HFFc6 (cell line): ENCODE measurements around the gene IQSEC3. TPM values are rescaled to one million over a fixed set of nuclear protein-coding genes. Genes with fewer than 3 reads are reported as not detected.
"Not testable (repeated sequence)": the region's sequence is repeated elsewhere in the genome, so short reads cannot be mapped to it uniquely, and the experiment has no call there.

Source experiments
- DNase-seq: peaks from one replicate; pipeline ENCODE4 v3.0.0-alpha.2; 2018
- H3K27ac Mint-ChIP-seq: 2 replicates; pipeline ENCODE4 v1.8.0; 2020; ENCODE audit warnings: mild to moderate bottlenecking, mixed read lengths
- H3K27me3 Mint-ChIP-seq: 2 replicates; pipeline ENCODE4 v1.8.0; 2021; ENCODE audit warnings: mild to moderate bottlenecking, moderate library complexity, mixed read lengths; ENCODE audit not compliant: insufficient read depth
- H3K36me3 Mint-ChIP-seq: 2 replicates; pipeline ENCODE4 v1.8.0; 2021; ENCODE audit warnings: low read depth, mixed read lengths
- H3K4me1 Mint-ChIP-seq: 2 replicates; pipeline ENCODE4 v1.8.0; 2020; ENCODE audit warnings: low read depth, mixed read lengths
- H3K4me3 Mint-ChIP-seq: 2 replicates; pipeline ENCODE4 v1.8.0; 2020; ENCODE audit warnings: mild to moderate bottlenecking, moderate library complexity, mixed read lengths
- H3K9me3 Mint-ChIP-seq: 2 replicates; pipeline ENCODE4 v1.8.0; 2020; ENCODE audit warnings: mild to moderate bottlenecking, mixed read lengths
- total RNA-seq, 6 experiments: library from RNA; stranded (reverse); fragmentation: NEBNext Ultra II Directional; extraction: Animal tissue kit (Norgen Biotek cat#: 25700); gene quantifications; 2 replicates in 1 of 6; 3 replicates in 5 of 6; pipeline ENCODE4 v1.2.3, GENCODE V29; 2021
- TF ChIP-seq, protein P1 (sequence below): fragments of 200-600 bp; sonication (generic); IDR thresholded peaks from 2 replicates; pipeline ENCODE4 v1.5.0; 2021; ENCODE audit warnings: antibody characterized with exemption, mild to moderate bottlenecking

The IQSEC3 gene
- total RNA-seq, 6 experiments from 2014 or later, result not detected

GRCh38 chr12:52902-53734, 13.4 kb upstream of the IQSEC3 start:
- not testable (repeated sequence) for H3K36me3 Mint-ChIP-seq, H3K4me3 Mint-ChIP-seq, DNase-seq, H3K27ac Mint-ChIP-seq, H3K4me1 Mint-ChIP-seq, H3K9me3 Mint-ChIP-seq
- peaks cover 53% of the 10 kb centered on the region for H3K27me3 Mint-ChIP-seq

DNA sequence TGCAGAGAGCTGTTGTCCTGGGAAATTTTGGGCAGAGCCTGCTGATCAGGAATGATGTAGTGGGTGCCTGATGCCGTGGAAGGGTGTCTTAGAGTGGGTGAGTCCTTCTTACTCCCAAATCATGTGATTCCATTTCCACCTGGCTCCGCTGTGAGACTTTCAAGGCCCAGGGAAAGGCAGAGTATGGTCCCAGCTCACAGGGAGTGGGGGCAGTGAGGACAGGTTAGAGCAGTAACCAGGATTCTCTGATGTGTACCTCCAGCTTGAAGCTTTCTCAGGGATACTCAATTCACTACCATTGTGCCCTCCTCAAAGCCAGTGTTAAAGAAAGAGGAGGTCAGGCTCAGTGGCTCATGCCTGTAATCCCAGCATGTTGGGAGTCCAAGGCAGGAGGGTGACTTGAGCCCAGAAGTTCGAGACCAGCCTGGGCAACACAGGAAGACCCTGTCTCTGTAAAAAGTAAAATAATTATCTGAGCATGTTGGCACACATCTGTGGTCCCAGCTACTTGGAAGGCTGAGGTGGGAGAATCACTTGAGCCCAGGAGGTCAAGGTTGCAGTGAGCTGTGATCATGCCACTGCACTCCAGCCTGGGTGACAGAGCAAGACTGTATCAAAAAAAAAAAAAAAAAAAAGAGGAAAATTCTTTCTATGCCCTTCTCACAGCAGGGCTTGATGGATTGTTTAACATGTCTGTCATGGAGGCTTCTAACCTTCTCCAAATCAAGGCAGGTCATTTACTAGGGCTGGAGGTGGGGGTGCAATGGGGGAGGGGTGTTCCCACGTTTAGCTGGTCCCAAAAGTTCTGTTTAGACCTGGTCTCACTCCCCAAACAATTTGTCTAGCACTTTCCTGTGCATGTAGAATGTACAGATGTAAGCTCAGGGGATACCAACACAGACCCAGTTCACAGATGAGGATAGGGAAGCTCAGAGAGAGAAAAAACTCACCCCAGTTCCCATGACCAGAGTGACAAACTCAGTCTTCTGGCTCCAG, 12.5 kb upstream of the IQSEC3 start:
- no peak overlapping the region for H3K27ac Mint-ChIP-seq
- TF ChIP-seq, protein P1, sequence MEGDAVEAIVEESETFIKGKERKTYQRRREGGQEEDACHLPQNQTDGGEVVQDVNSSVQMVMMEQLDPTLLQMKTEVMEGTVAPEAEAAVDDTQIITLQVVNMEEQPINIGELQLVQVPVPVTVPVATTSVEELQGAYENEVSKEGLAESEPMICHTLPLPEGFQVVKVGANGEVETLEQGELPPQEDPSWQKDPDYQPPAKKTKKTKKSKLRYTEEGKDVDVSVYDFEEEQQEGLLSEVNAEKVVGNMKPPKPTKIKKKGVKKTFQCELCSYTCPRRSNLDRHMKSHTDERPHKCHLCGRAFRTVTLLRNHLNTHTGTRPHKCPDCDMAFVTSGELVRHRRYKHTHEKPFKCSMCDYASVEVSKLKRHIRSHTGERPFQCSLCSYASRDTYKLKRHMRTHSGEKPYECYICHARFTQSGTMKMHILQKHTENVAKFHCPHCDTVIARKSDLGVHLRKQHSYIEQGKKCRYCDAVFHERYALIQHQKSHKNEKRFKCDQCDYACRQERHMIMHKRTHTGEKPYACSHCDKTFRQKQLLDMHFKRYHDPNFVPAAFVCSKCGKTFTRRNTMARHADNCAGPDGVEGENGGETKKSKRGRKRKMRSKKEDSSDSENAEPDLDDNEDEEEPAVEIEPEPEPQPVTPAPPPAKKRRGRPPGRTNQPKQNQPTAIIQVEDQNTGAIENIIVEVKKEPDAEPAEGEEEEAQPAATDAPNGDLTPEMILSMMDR, result no peak
- peaks cover 58% of the 10 kb centered on the region for H3K27me3 Mint-ChIP-seq
- no peak for DNase-seq
- no peak overlapping the region for H3K4me3 Mint-ChIP-seq
- H3K36me3 Mint-ChIP-seq, result no peaks in the 10 kb centered on the region
- peaks cover 4% of the 10 kb centered on the region; the same call in 1 of the 2 replicates for H3K9me3 Mint-ChIP-seq
- no peaks in the 10 kb centered on the region for H3K4me1 Mint-ChIP-seq

GRCh38 chr12:54750-55535, 11.6 kb upstream of the IQSEC3 start:
- peaks cover 4% of the 10 kb centered on the region; the same call in 1 of the 2 replicates for H3K9me3 Mint-ChIP-seq

DNA sequence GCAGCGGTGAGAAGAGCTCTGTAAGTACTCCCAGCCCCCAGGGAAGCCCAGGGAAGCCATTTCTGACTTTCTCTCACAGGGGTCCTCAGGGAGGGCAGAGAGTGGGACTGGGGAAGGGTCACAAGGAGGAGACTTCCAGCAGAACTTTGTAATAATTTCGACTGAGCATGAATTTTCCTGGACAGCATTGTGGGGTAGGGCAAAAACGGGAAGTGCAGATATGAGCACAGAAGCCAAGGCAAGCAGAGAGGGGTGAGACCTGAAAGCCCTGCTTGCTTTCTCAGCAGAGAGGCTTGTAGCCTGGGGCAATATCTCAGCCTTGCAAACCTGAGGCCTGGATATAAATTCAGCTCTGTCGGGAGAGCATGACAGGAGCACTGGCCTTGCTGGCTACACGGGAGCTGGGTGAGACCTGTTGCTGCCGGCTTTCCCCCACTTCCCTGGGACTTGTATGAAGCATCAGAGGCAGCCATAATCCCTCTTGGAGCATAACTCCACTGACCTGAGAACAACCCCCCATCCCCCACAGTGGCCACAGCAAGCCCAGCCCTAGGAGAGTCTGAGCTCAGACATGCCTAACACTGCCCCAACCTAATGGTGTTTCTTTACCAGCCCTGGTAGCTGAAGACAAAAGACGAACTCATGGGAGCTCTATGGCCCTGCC, 9.8 kb upstream of the IQSEC3 start:
- Mint-ChIP-seq H3K4me1 (no peaks in the 10 kb centered on the region), H3K27me3 (peaks cover 51% of the 10 kb centered on the region), H3K9me3 (peaks cover 4% of the 10 kb centered on the region; the same call in 1 of the 2 replicates), H3K27ac (no peak overlapping the region), H3K36me3 (no peaks in the 10 kb centered on the region), H3K4me3 (no peak overlapping the region)
- TF ChIP-seq, protein P1, result no peak
- no peak for DNase-seq

More at GRCh38 chr12:54750-55535, 11.6 kb upstream of the IQSEC3 start:
- Mint-ChIP-seq H3K27me3 (peaks cover 56% of the 10 kb centered on the region), H3K36me3 (no peaks in the 10 kb centered on the region), H3K4me3 (no peak overlapping the region), H3K4me1 (no peaks in the 10 kb centered on the region), H3K27ac (no peak overlapping the region)
- no peak for DNase-seq
- TF ChIP-seq, protein P1, result no peak

- TF ChIP-seq, protein P1, result no peak
- Mint-ChIP-seq H3K4me3 (no peak overlapping the region), H3K27ac (no peak overlapping the region), H3K27me3 (peaks cover 46% of the 10 kb centered on the region), H3K9me3 (peaks cover 4% of the 10 kb centered on the region; the same call in 1 of the 2 replicates), H3K4me1 (no peaks in the 10 kb centered on the region), H3K36me3 (no peaks in the 10 kb centered on the region)
- DNase-seq, result no peak
These were observed 9.0 kb upstream of the IQSEC3 start for GRCh38 chr12:57539-57938.
